Neural cell (in vitro differentiated cells): ENCODE measurements around the gene FGF1. TPM values are rescaled to one million over a fixed set of nuclear protein-coding genes. Genes with fewer than 3 reads are reported as not detected.

Source experiments
- H2AFZ ChIP-seq: fragments of 200-600, 300-800 bp; sonication (generic), shearing (Covaris generic); 2 replicates; pipeline ENCODE4 v1.6.0; 2014; ENCODE audit warnings: low read depth, mild to moderate bottlenecking, antibody characterized with exemption, low read length, moderate library complexity
- H3F3A ChIP-seq: fragments of 200-600 bp; shearing (Covaris generic); 2 replicates; pipeline ENCODE4 v1.6.1; 2016; ENCODE audit warnings: mild to moderate bottlenecking, moderate library complexity, mixed read lengths, antibody characterized with exemption, low read length; ENCODE audit not compliant: insufficient read depth, poor library complexity, severe bottlenecking
- H3K27ac ChIP-seq: fragments of 200-600, 300-800 bp; sonication (generic), shearing (Covaris generic); 2 replicates; pipeline ENCODE4 v1.5.1; 2014; ENCODE audit warnings: mild to moderate bottlenecking, low read length, moderate library complexity
- H3K27me3 ChIP-seq: fragments of 300-800, 200-600 bp; sonication (generic), shearing (Covaris generic); 2 replicates; pipeline ENCODE4 v1.6.0; 2014; ENCODE audit warnings: mild to moderate bottlenecking, low read depth, low read length, moderate library complexity; ENCODE audit not compliant: insufficient read depth
- H3K36me3 ChIP-seq: fragments of 300-800, 200-600 bp; sonication (generic), shearing (Covaris generic); 2 replicates; pipeline ENCODE4 v1.5.1; 2014; ENCODE audit warnings: mild to moderate bottlenecking, antibody characterized with exemption, low read length, moderate library complexity; ENCODE audit not compliant: insufficient read depth
- H3K4me2 ChIP-seq: fragments of 300-800, 200-600 bp; sonication (generic), shearing (Covaris generic); 2 replicates; pipeline ENCODE4 v1.6.0; 2014; ENCODE audit warnings: mild to moderate bottlenecking, low read length
- H3K4me3 ChIP-seq: fragments of 300-800, 200-600 bp; sonication (generic), shearing (Covaris generic); 2 replicates; pipeline ENCODE4 v1.5.1; 2014; ENCODE audit warnings: mild to moderate bottlenecking, low read length, moderate library complexity
- H3K79me2 ChIP-seq: fragments of 200-600 bp; shearing (Covaris generic); replicated peaks from 2 replicates; pipeline ENCODE4 v1.6.0; 2014; ENCODE audit warnings: mild to moderate bottlenecking, low read length, moderate library complexity; ENCODE audit not compliant: insufficient read depth
- H3K9ac ChIP-seq: fragments of 300-800, 200-600 bp; sonication (generic), shearing (Covaris generic); 2 replicates; pipeline ENCODE4 v1.6.1; 2016; ENCODE audit warnings: mild to moderate bottlenecking, low read length, mixed read lengths
- H3K9me2 ChIP-seq: fragments of 200-600 bp; shearing (Covaris generic); 2 replicates; pipeline ENCODE4 v1.6.1; 2016; ENCODE audit warnings: mild to moderate bottlenecking, low read length, mixed read lengths; ENCODE audit not compliant: insufficient read depth
- H3K9me3 ChIP-seq: fragments of 200-600, 300-800 bp; sonication (generic), shearing (Covaris generic); 2 replicates; pipeline ENCODE4 v1.6.1; 2016; ENCODE audit warnings: mild to moderate bottlenecking, mixed run types, low read length, moderate library complexity, mixed read lengths
- H4K20me1 ChIP-seq: fragments of 200-600 bp; shearing (Covaris generic); 2 replicates; pipeline ENCODE4 v1.6.1; 2016; ENCODE audit warnings: mild to moderate bottlenecking, mixed run types; ENCODE audit not compliant: insufficient read depth
- EP300 ChIP-seq: fragments of 450-650 bp; conservative IDR thresholded peaks from 2 replicates; pipeline ENCODE4 v1.6.1; 2014; ENCODE audit warnings: antibody characterized with exemption, mild to moderate bottlenecking, moderate library complexity; ENCODE audit not compliant: poor library complexity, severe bottlenecking
- EZH2 ChIP-seq: fragments of 200-600, 300-800 bp; shearing (Covaris generic), sonication (generic); IDR thresholded peaks from 2 replicates; pipeline ENCODE4 v1.6.1; 2014; ENCODE audit warnings: antibody characterized with exemption, low read length, borderline replicate concordance, mild to moderate bottlenecking; ENCODE audit not compliant: insufficient read depth, poor library complexity, severe bottlenecking
- MXI1 ChIP-seq: fragments of 450-650 bp; conservative IDR thresholded peaks from 2 replicates; pipeline ENCODE4 v1.6.1; 2014; ENCODE audit warnings: antibody characterized with exemption, mild to moderate bottlenecking; ENCODE audit not compliant: poor library complexity, severe bottlenecking
- POLR2AphosphoS5 ChIP-seq: IDR thresholded peaks from 2 replicates; pipeline ENCODE4 v1.6.1; 2012
- RAD21 ChIP-seq: fragments of 450-650 bp; conservative IDR thresholded peaks from 2 replicates; pipeline ENCODE4 v1.6.1; 2014; ENCODE audit warnings: antibody characterized with exemption, mild to moderate bottlenecking, moderate library complexity
- SMC3 ChIP-seq: fragments of 450-650 bp; conservative IDR thresholded peaks from 2 replicates; pipeline ENCODE4 v1.6.1; 2014; ENCODE audit warnings: antibody characterized with exemption, mild to moderate bottlenecking, moderate library complexity; ENCODE audit not compliant: poor library complexity
- TAF1 ChIP-seq: IDR thresholded peaks from 2 replicates; pipeline ENCODE4 v1.6.1; 2012; ENCODE audit warnings: low read depth
- polyA plus RNA-seq: library from polyadenylated mRNA; depleted of rRNA; stranded (reverse); fragments of >200 nt; gene quantifications from 2 replicates; pipeline ENCODE4 v1.2.3, GENCODE V29; 2014
- TF ChIP-seq, protein P1 (sequence below): fragments of 450-650 bp; IDR thresholded peaks from 2 replicates; pipeline ENCODE4 v1.5.1; 2014; ENCODE audit warnings: antibody characterized with exemption, mild to moderate bottlenecking, moderate library complexity; ENCODE audit not compliant: poor library complexity, severe bottlenecking
- TF ChIP-seq, protein P2 (sequence below): IDR thresholded peaks from 2 replicates; pipeline ENCODE4 v1.6.1; 2012; ENCODE audit warnings: borderline replicate concordance

FGF1 gene
- polyA plus RNA-seq, 1 donor from 2014 or later, result not detected

DNA sequence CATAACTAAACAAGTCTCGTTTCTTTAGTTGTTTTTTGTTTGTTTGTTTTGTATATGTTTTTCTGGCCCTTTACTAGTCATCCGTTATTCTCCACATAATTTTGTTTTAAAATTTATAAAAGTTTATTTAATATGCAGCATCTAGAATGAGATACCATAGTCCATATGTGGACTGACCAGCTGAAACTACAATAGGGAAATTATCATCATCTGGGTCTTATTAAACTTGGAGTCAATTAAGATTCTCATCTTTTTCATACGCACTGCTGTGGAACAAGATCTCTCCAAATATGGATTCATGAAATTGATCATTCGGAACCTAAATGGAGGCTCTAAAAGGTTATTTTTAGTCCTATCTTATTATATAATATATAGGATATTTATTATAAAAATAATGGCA is 99.3 kb downstream of the FGF1 start:
- no peak overlapping the region for H3K4me3 ChIP-seq
- no peaks in the 10 kb centered on the region for H3K9me3 ChIP-seq
- no peaks in the 10 kb centered on the region for H3K27me3 ChIP-seq
- no peak overlapping the region for H3K9ac ChIP-seq
- no peaks in the 10 kb centered on the region for H3K9me2 ChIP-seq
- no peak overlapping the region for H3K27ac ChIP-seq
- H3K36me3 ChIP-seq, result no peaks in the 10 kb centered on the region
- no peak overlapping the region for H2AFZ ChIP-seq
- H3K79me2 ChIP-seq, result no peaks in the 10 kb centered on the region
- H3F3A ChIP-seq, result no peaks in the 10 kb centered on the region
- no peaks in the 10 kb centered on the region for H4K20me1 ChIP-seq
- TF ChIP-seq TAF1 (no peak), EZH2 (no peak), RAD21 (no peak), POLR2AphosphoS5 (no peak), EP300 (no peak), SMC3 (no peak), MXI1 (no peak)
- TF ChIP-seq, protein P1, sequence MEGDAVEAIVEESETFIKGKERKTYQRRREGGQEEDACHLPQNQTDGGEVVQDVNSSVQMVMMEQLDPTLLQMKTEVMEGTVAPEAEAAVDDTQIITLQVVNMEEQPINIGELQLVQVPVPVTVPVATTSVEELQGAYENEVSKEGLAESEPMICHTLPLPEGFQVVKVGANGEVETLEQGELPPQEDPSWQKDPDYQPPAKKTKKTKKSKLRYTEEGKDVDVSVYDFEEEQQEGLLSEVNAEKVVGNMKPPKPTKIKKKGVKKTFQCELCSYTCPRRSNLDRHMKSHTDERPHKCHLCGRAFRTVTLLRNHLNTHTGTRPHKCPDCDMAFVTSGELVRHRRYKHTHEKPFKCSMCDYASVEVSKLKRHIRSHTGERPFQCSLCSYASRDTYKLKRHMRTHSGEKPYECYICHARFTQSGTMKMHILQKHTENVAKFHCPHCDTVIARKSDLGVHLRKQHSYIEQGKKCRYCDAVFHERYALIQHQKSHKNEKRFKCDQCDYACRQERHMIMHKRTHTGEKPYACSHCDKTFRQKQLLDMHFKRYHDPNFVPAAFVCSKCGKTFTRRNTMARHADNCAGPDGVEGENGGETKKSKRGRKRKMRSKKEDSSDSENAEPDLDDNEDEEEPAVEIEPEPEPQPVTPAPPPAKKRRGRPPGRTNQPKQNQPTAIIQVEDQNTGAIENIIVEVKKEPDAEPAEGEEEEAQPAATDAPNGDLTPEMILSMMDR, result no peak
- TF ChIP-seq, protein P2, sequence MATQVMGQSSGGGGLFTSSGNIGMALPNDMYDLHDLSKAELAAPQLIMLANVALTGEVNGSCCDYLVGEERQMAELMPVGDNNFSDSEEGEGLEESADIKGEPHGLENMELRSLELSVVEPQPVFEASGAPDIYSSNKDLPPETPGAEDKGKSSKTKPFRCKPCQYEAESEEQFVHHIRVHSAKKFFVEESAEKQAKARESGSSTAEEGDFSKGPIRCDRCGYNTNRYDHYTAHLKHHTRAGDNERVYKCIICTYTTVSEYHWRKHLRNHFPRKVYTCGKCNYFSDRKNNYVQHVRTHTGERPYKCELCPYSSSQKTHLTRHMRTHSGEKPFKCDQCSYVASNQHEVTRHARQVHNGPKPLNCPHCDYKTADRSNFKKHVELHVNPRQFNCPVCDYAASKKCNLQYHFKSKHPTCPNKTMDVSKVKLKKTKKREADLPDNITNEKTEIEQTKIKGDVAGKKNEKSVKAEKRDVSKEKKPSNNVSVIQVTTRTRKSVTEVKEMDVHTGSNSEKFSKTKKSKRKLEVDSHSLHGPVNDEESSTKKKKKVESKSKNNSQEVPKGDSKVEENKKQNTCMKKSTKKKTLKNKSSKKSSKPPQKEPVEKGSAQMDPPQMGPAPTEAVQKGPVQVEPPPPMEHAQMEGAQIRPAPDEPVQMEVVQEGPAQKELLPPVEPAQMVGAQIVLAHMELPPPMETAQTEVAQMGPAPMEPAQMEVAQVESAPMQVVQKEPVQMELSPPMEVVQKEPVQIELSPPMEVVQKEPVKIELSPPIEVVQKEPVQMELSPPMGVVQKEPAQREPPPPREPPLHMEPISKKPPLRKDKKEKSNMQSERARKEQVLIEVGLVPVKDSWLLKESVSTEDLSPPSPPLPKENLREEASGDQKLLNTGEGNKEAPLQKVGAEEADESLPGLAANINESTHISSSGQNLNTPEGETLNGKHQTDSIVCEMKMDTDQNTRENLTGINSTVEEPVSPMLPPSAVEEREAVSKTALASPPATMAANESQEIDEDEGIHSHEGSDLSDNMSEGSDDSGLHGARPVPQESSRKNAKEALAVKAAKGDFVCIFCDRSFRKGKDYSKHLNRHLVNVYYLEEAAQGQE, result no peak
- H3K4me2 ChIP-seq, result no peak overlapping the region

DNA sequence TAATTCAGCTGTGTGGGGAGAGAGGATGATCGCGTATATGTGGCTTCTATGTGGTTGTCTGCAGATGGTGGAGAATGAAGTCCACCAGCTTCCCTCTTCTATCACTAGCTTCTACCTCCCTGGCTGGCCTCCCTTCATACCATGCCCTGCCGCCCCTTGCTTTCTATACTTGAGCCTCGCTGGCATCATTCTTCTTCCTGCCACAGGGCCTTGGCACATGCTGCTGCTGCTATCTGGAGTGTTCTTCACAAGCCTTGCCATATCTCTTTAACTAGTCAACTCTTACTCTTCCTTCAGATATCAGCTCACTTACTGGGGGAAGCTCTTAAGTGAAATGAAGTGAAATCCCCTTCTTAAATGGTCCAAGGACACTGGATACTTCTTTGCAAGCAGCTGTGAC is 100.4 kb downstream of the FGF1 start:
- H4K20me1 ChIP-seq, result no peaks in the 10 kb centered on the region
- no peaks in the 10 kb centered on the region for H3K9me3 ChIP-seq
- H3K27ac ChIP-seq, result no peak overlapping the region
- H2AFZ ChIP-seq, result no peak overlapping the region
- H3K9ac ChIP-seq, result no peak overlapping the region
- H3F3A ChIP-seq, result no peaks in the 10 kb centered on the region
- no peaks in the 10 kb centered on the region for H3K79me2 ChIP-seq
- H3K4me3 ChIP-seq, result no peak overlapping the region
- no peaks in the 10 kb centered on the region for H3K27me3 ChIP-seq
- H3K36me3 ChIP-seq, result no peaks in the 10 kb centered on the region
- H3K9me2 ChIP-seq, result no peaks in the 10 kb centered on the region
- no peak overlapping the region for H3K4me2 ChIP-seq
- TF ChIP-seq RAD21 (no peak), EZH2 (no peak), MXI1 (no peak)

- no peaks in the 10 kb centered on the region for H4K20me1 ChIP-seq
- no peak for TF ChIP-seq SMC3
- TF ChIP-seq POLR2AphosphoS5, result no peak
- TF ChIP-seq MXI1, result no peak
- TF ChIP-seq TAF1, result no peak
- no peak for TF ChIP-seq RAD21
- TF ChIP-seq, protein P1, result no peak
- no peaks in the 10 kb centered on the region for H3K9me2 ChIP-seq
- no peaks in the 10 kb centered on the region for H3F3A ChIP-seq
- no peak overlapping the region for H2AFZ ChIP-seq
- no peak overlapping the region for H3K9ac ChIP-seq
- H3K4me3 ChIP-seq, result no peak overlapping the region
- H3K36me3 ChIP-seq, result no peaks in the 10 kb centered on the region
- H3K4me2 ChIP-seq, result no peak overlapping the region
- H3K27ac ChIP-seq, result no peak overlapping the region
- H3K79me2 ChIP-seq, result no peaks in the 10 kb centered on the region
- H3K9me3 ChIP-seq, result no peaks in the 10 kb centered on the region
- no peaks in the 10 kb centered on the region for H3K27me3 ChIP-seq
Observed at GRCh38 chr5:142584891-142585290, 101.0 kb downstream of the FGF1 start.
